ENCODE measurements around the gene MTHFR. TPM values are rescaled to one million over a fixed set of nuclear protein-coding genes. Genes with fewer than 3 reads are reported as not detected.

The MTHFR gene
- total RNA-seq, 1 donor from 2014 or later, result 6.2 TPM

DNA sequence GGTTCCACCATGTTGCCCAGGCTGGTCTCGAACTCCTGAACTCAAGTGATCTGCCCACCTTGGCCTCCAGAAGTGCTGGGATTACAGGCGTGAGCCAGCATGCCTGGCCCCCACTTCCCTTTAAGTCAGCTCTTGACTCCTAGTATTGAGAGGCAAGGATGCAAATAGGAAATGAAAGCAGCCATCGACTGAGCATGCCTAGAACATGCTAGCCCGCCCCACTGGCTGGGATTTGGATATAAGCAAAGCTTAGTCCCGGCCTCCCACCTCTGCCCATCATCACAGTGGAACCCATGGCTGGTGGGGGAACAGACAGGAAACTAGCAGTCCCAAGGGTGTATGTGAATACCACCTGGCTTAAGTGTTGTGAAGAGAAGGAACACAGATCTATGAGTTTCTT lies 33.3 kb downstream of the MTHFR start:
- no peak for DNase-seq (ENCODE audit: low read depth)
- H3K4me3 ChIP-seq (ENCODE audit: low read depth, low read length), result no peak overlapping the region
- TF ChIP-seq, protein P1, sequence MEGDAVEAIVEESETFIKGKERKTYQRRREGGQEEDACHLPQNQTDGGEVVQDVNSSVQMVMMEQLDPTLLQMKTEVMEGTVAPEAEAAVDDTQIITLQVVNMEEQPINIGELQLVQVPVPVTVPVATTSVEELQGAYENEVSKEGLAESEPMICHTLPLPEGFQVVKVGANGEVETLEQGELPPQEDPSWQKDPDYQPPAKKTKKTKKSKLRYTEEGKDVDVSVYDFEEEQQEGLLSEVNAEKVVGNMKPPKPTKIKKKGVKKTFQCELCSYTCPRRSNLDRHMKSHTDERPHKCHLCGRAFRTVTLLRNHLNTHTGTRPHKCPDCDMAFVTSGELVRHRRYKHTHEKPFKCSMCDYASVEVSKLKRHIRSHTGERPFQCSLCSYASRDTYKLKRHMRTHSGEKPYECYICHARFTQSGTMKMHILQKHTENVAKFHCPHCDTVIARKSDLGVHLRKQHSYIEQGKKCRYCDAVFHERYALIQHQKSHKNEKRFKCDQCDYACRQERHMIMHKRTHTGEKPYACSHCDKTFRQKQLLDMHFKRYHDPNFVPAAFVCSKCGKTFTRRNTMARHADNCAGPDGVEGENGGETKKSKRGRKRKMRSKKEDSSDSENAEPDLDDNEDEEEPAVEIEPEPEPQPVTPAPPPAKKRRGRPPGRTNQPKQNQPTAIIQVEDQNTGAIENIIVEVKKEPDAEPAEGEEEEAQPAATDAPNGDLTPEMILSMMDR (conservative IDR thresholded peaks at IDR 0.05; ENCODE audit: low read depth, low read length), result no peak

DNA sequence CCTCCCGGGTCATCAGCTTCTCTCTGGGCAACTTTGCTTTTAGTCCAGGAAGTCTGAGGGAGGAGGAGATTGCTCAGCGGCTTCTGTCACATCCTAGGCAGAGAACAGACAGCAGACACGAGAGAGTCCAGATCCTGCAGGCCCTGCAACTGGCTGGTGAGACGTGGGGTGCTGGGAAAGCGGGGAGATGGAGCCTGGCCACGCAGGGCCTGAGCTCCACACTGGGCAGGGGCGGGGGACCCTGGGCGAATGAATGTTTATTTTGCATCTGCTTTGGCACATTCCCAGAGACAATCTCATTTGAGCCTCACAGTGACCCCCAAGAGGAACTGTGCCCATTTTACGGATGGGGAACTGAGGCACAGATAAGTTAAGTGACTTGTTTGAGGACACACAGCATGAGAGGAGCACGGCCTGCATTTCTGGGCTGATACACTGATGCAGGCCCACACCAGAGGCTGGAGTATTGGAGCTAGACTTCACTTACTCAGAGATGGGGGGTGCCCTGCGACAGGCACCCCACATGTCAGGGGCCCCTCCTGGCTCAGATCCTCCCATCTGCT lies 34.2 kb downstream of the MTHFR start:
- DNase-seq (ENCODE audit: low read depth), result no peak
- no peak overlapping the region for H3K4me3 ChIP-seq (ENCODE audit: low read depth, low read length)
- TF ChIP-seq, protein P1 (conservative IDR thresholded peaks at IDR 0.05; ENCODE audit: low read depth, low read length), result no peak

DNA sequence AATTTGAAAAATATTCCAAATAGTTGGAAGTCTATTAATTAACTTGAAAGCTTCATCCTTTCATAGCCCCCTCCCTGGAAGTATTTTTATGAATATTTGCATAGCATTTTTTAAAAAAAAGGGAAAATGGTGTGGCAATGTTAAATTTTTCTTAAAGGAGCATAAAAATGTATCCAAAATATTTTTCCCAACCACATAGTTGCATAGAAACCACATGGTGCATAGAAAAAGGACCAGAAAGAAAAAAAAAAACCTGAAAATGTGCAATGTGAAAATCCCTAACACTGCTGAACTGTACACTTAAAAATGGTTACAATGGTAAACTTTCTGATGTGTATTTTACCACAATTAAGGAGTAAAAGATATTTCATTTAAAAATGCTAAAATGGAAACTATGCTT lies 35.8 kb downstream of the MTHFR start:
- TF ChIP-seq, protein P1 (conservative IDR thresholded peaks at IDR 0.05; ENCODE audit: low read depth, low read length), result no peak

DNA sequence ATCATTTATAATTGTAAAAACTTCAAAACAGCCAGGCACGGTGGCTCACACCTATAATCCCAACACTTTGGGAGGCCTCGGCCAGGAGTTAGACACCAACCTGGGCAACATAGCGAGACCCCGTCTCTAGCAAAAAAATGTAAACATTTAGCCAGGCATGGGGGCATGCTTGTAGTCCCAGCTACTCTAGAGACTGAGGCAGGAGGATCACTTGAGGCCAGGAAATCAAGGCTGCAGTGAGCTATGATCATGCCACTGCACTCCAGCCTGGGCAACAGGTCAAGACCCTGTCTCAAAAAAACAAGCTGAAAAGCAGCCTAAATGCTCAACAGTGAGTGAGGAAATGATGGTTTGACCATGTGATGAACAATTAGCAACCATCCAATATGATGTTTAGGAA lies 36.5 kb downstream of the MTHFR start:
- DNase-seq (ENCODE audit: low read depth), result no peak
- TF ChIP-seq, protein P1 (conservative IDR thresholded peaks at IDR 0.05; ENCODE audit: low read depth, low read length), result no peak
- H3K4me3 ChIP-seq (ENCODE audit: low read depth, low read length), result no peak overlapping the region

More for the DNA sequence above, 35.8 kb downstream of the MTHFR start:
- no peak for DNase-seq (ENCODE audit: low read depth)
- no peak overlapping the region for H3K4me3 ChIP-seq (ENCODE audit: low read depth, low read length)

DNA sequence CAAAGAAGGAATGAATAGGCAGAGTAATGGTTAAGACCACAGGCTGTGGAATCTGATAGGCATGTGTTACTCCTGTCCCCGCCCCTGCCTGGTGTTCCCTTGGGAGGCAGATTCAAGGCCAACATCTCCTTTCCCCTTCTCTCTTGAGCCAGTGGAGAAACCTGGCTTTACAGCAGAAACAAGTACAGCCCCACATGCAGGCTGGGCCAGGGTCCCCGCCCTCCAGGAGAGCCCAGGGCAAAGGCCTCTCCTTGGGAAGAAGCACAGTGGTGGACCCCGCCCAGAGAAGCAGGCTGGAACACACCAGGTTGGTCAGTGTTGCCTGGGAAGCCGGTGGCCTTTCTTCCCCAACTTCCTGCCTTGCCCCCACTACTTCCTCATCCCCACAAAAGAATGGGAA lies 36.9 kb downstream of the MTHFR start:
- no peak for DNase-seq (ENCODE audit: low read depth)
- no peak overlapping the region for H3K4me3 ChIP-seq (ENCODE audit: low read depth, low read length)
- TF ChIP-seq, protein P1 (conservative IDR thresholded peaks at IDR 0.05; ENCODE audit: low read depth, low read length), result no peak

DNA sequence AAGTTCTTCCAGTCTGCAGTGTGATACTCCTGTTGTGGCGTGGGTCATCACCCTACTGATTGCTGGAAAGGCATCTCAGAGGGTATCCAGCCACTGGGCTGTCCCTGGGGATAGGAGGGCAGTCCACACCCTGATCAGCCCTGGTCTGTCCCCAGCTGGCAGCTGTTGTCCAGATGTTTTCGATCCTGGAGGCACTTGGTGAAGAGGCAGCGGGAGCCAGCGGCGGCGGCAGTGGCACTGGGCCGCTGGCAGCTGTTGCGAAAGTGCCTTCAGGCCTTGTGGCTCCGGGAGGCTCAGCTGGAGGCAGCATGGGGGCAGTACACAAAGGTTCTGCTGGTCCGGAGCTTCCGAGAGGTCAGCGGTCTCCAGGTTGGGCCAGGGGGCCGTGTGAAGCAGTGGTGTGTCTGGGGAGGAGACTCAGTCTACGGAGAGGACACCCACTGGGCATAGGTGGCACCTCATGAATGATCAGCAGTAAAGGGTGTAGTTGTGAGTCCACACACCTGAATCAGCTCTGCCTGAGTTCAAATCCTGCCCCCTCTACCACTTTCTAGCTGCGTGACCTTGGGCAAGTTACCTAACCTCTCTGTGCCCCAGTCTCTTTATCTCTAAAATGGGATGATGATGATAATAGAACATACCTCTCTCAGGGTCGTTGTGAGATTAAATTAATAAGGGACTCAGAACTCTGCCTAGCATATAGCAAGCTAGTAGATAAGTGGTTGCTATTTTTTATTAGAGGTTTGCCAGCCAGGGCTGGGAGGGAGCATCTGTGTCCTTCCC lies 37.7 kb downstream of the MTHFR start:
- no peak for DNase-seq (ENCODE audit: low read depth)
- H3K4me3 ChIP-seq (ENCODE audit: low read depth, low read length), result no peak overlapping the region
- TF ChIP-seq, protein P1 (conservative IDR thresholded peaks at IDR 0.05; ENCODE audit: low read depth, low read length), result no peak

DNA sequence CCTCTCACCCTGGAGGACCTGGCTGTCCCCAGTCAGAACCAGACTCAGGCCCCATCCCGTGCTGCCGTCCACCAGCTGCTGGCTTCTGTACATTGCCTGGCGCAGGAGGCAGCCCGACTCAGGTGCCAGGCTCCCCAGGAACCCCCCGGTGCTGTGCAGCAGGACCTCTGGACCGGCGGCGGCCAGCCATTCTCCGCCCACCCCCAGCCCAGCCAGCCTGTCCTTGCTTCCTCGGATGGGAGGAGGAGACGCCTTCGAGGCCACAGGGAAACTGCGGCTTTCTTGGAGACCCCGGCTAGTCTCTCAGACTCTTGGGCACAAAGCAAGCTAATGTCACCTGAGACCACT lies 39.4 kb downstream of the MTHFR start:
- no peak for DNase-seq (ENCODE audit: low read depth)
- no peak overlapping the region for H3K4me3 ChIP-seq (ENCODE audit: low read depth, low read length)
- TF ChIP-seq, protein P1 (conservative IDR thresholded peaks at IDR 0.05; ENCODE audit: low read depth, low read length), result no peak
